Ovary (tissue), 9 donors: ENCODE measurements around the gene ARSJ. TPM values are rescaled to one million over a fixed set of nuclear protein-coding genes. Genes with fewer than 3 reads are reported as not detected.

Source experiments
- DNase-seq, 5 donors: peaks; one replicate each; pipeline ENCODE4 v3.0.0-alpha.2; 2019 to 2020
- H3K27ac ChIP-seq, 2 donors: fragments of 200-600 bp; one replicate each; pipeline versions ENCODE4 v1.5.1 to v1.8.0; 2019 to 2022
- H3K27me3 ChIP-seq: fragments of 200-600 bp; one replicate; pipeline ENCODE4 v1.8.0; 2022
- H3K36me3 ChIP-seq: fragments of 200-600 bp; sonication (generic); one replicate; pipeline ENCODE4 v1.5.1; 2019
- H3K4me1 ChIP-seq: one replicate; pipeline ENCODE4 v1.8.1; 2013; ENCODE audit warnings: mild to moderate bottlenecking, moderate library complexity; ENCODE audit not compliant: insufficient read depth
- H3K4me3 ChIP-seq: fragments of 200-600 bp; sonication (generic); one replicate; pipeline ENCODE4 v1.5.1; 2017
- H3K9me3 ChIP-seq, 2 donors: fragments of 200-600 bp in 1 of 2; sonication (generic) in 1 of 2; one replicate each; pipeline versions ENCODE4 v1.5.1 to v1.8.1; 2013 to 2019; ENCODE audit warnings: mild to moderate bottlenecking in 1 of 2, moderate library complexity in 1 of 2
- EP300 ChIP-seq: sonication (generic); formaldehyde crosslinking; IDR thresholded peaks from one replicate; pipeline ENCODE4 v1.6.1; 2017; ENCODE audit warnings: antibody characterized with exemption
- POLR2A ChIP-seq: fragments of 450-650 bp; IDR thresholded peaks from one replicate; pipeline ENCODE4 v1.6.1; 2017; ENCODE audit warnings: antibody characterized with exemption, mild to moderate bottlenecking, moderate library complexity
- WGBS, 3 donors: extraction: QIAGEN DNeasy Blood & Tissue Kit in 1 of 3; methylation state at CpG; one replicate each; pipeline versions ENCODE4 v1.1.5 to v1.1.7; 2013 to 2017; 5-methylcytosine and 5-hydroxymethylcytosine counted together
- intact Hi-C, 4 donors: fragments of 100-400 bp; cut with DNase I; formaldehyde crosslinking; loops; one replicate each; pipeline versions ENCODE4 v1.11.0 to v1.15.1; 2022 to 2023
- polyA plus RNA-seq, 2 donors: library from polyadenylated mRNA; stranded (reverse); fragments of 200-250 nt in 1 of 2; fragments of 350-450 nt in 1 of 2; fragmentation: Illumina TruSeq in 1 of 2; extraction: RNeasy Lipid Tissue Mini Kit (QIAGEN cat#74804) in 1 of 2; gene quantifications; one replicate each; pipeline ENCODE4 v1.2.3, GENCODE V29; 2013 to 2014
- total RNA-seq, 7 donors: library from RNA; depleted of rRNA in 2 of 7; stranded (reverse); fragments of >200 nt in 2 of 7; fragmentation: NEBNext Ultra II Directional in 3 of 7; extraction: Animal tissue kit (Norgen Biotek cat#: 25700) in 3 of 7; gene quantifications; one replicate each; pipeline versions ENCODE4 v1.1.0 to v1.2.4, GENCODE V29; 2016 to 2023
- TF ChIP-seq, protein P1 (sequence below), 3 donors: fragments of 450-650 bp in 2 of 3; fragments of 200-600 bp in 1 of 3; IDR thresholded peaks; one replicate each; pipeline versions ENCODE4 v1.5.1 to v1.8.0; 2016 to 2022; ENCODE audit warnings: antibody characterized with exemption in 3 of 3, mild to moderate bottlenecking in 1 of 3
- donor health status: DM: no; HTN: no; CAD: no; lungs with moderate emphysema.
- donor health status: DM: no; HTN: no; CAD: no.
- donor health status: Bipolar disorder and iron deficiency.
- donor health status: DM: yes; HTN: yes; CAD: no.
- donor health status: DM: no; HTN: no; CAD: no.
- donor health status: DM: yes; HTN: yes; CAD: no.

The ARSJ gene
- total and polyA plus RNA-seq, 9 donors: 1.3 to 6.7 (median 4.4) TPM

DNA sequence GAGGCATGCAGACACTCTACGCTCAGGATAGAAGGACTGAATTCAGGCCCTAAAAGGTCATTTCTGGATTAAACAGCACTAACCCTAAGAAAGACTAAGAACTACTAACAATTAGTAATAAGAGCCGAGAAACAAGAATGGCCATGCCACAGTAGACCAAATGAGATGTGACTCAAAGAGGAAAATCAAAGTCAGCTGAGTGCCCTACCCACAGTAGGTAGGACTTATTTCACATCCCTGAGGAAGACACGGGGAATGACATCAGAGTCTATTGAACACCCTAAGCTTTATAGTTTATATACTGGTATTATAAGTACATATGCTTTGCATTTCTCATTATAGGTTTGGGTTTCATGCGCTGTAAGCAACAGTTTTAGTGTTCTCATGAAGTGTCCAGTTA lies 2.7 kb upstream of the ARSJ start:
- no peaks in the 10 kb centered on the region for H3K4me1 ChIP-seq
- H3K4me3 ChIP-seq: no peak overlapping the region
- intact Hi-C loops: no loop called here
- H3K36me3 ChIP-seq: no peaks in the 10 kb centered on the region
- DNase-seq: no peak
- TF ChIP-seq, protein P1, sequence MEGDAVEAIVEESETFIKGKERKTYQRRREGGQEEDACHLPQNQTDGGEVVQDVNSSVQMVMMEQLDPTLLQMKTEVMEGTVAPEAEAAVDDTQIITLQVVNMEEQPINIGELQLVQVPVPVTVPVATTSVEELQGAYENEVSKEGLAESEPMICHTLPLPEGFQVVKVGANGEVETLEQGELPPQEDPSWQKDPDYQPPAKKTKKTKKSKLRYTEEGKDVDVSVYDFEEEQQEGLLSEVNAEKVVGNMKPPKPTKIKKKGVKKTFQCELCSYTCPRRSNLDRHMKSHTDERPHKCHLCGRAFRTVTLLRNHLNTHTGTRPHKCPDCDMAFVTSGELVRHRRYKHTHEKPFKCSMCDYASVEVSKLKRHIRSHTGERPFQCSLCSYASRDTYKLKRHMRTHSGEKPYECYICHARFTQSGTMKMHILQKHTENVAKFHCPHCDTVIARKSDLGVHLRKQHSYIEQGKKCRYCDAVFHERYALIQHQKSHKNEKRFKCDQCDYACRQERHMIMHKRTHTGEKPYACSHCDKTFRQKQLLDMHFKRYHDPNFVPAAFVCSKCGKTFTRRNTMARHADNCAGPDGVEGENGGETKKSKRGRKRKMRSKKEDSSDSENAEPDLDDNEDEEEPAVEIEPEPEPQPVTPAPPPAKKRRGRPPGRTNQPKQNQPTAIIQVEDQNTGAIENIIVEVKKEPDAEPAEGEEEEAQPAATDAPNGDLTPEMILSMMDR (IDR thresholded peaks at IDR 0.05): no peak
- TF ChIP-seq POLR2A: no peak
- TF ChIP-seq EP300: no peak
- no peaks in the 10 kb centered on the region for H3K27me3 ChIP-seq
- H3K9me3 ChIP-seq: no peaks in the 10 kb centered on the region
- WGBS, 3 donors: 92 to 96% (median 93%) methylated on average over 4 of the region's 4 CpGs
- H3K27ac ChIP-seq: no peak overlapping the region

DNA sequence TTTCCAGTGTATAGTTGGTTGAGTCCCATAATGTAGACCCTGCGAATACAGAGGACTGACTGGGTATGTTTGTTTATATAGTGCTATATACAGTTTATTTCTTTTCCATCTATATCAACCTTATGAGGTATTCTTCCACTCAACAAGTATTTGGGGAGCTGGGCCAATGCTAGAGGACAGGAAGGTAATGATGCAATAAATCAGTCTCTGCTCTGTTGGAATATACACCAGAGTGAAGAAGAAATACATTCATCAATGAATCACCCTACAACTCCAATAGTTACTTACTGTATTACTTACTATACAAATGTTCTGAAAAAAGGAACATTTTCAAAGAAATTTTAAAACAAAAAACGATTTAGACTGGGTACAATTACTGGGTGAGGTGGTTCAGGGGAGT lies 2.1 kb upstream of the ARSJ start:
- no peaks in the 10 kb centered on the region for H3K9me3 ChIP-seq
- WGBS, 3 donors: 85 to 91% (median 91%) methylated on average over 2 of the region's 2 CpGs
- H3K27me3 ChIP-seq: no peaks in the 10 kb centered on the region
- no peaks in the 10 kb centered on the region for H3K36me3 ChIP-seq
- no peak overlapping the region for H3K27ac ChIP-seq
- intact Hi-C loops: no loop called here
- no peak for TF ChIP-seq EP300
- TF ChIP-seq, protein P1 (IDR thresholded peaks at IDR 0.05): no peak
- TF ChIP-seq POLR2A: no peak
- no peak for DNase-seq
- no peak overlapping the region for H3K4me3 ChIP-seq
- H3K4me1 ChIP-seq: no peaks in the 10 kb centered on the region

DNA sequence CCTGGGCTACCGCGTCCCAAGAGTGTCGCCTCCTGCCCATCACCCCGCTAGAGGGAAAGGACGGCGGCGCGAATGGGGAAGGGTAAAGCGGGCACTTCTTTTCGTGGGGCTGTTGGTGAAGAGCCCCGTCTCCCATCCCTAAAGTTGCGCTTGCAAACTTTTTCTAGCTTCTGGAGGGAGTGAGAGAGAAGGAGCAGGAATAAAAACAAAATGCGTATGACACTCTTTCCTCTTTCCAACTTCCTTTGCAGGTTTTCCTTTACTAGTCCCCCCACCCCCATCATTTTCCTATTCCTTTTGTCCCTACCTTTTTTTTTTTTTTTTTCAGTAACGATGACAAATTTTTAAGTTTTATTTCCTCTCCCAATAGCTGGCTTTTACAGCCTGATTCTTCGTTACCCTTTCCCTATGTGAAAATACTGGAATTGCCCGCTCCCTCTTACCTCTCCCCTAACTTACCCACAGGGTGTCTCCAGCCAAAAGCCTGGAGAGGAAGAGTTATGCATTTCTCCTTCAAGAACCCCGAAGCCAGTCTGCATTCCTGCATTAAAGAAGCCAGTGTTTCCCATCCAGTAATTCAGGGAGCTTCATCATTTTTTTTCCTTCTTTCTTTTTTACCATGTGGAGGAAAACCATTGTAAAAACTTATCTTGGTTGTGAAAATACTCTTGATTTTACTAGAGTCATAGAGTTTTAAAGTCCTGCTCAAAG lies 613 bp upstream of the ARSJ start:
- TF ChIP-seq, protein P1 (IDR thresholded peaks at IDR 0.05): no peak
- TF ChIP-seq EP300 (no peak), POLR2A (no peak)
- no peaks in the 10 kb centered on the region for H3K27me3 ChIP-seq
- peaks cover 2% of the 10 kb centered on the region for H3K4me1 ChIP-seq
- H3K4me3 ChIP-seq: peak overlapping the region; percentile 50
- no peaks in the 10 kb centered on the region for H3K36me3 ChIP-seq
- DNase-seq: no peak
- peak overlapping the region; percentile 82 for H3K27ac ChIP-seq
- WGBS, 3 donors: 1 to 2% (median 1%) methylated on average over 17 of the region's 17 CpGs
- no peaks in the 10 kb centered on the region for H3K9me3 ChIP-seq
- intact Hi-C loops: loop anchor here in 1 of 4 donors (10.0 kb wide), 1 partner anchor 585 kb away; no protein-coding TSS in a partner anchor

DNA sequence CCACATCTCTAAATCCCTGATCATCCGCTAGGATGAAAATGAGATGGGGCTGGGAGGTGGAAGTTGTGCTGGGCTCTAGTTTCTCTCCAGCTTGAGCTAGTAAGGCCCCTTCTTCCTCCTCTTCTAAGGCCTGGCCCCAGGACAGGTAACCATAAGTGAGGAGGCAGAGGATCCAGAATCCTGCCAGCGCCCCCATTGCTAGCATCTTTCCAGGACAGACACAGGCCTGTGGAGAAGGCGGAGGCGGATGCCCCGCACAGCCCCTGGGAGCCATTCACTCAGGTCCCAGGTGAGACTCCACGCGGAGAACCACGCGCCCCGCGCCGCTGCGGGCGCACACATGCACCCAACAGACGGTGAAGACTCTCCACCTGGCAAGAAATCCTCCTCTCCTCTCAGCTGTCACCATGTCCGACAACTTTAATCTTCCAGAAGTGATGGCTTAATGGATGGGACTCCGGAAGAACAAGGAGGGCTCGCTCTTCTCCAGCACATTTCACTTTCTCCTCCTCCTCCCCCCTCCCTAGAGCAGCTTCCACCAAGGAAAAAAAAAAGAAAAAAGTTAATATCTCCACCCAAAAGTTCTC lies 793 bp downstream of the ARSJ start:
- Histone ChIP-seq H3K27ac (peak overlapping the region; percentile 82), H3K4me1 (peaks cover 2% of the 10 kb centered on the region), H3K4me3 (peak overlapping the region; percentile 50), H3K9me3 (no peaks in the 10 kb centered on the region), H3K27me3 (no peaks in the 10 kb centered on the region), H3K36me3 (no peaks in the 10 kb centered on the region)
- WGBS, 3 donors: 61 to 67% (median 66%) methylated on average over 18 of the region's 18 CpGs
- intact Hi-C loops: loop anchor here in 1 of 4 donors (10.0 kb wide), 1 partner anchor 584 kb away; no protein-coding TSS in a partner anchor
- TF ChIP-seq POLR2A (no peak), EP300 (no peak)
- TF ChIP-seq, protein P1 (IDR thresholded peaks at IDR 0.05): no peak
- peak; percentile 24 to 46 (median 40) for DNase-seq
